Ovary (tissue), 9 donors: ENCODE results near the gene TMCO6. TPM values are rescaled to one million over a fixed set of nuclear protein-coding genes. Genes with fewer than 3 reads are reported as not detected.

Experiments
- DNase-seq, 5 donors: peaks; one replicate each; pipeline ENCODE4 v3.0.0-alpha.2; 2019 to 2020
- H3K27ac ChIP-seq, 2 donors: fragments of 200-600 bp; one replicate each; pipeline versions ENCODE4 v1.5.1 to v1.8.0; 2019 to 2022
- H3K27me3 ChIP-seq: fragments of 200-600 bp; one replicate; pipeline ENCODE4 v1.8.0; 2022
- H3K36me3 ChIP-seq: fragments of 200-600 bp; sonication (generic); one replicate; pipeline ENCODE4 v1.5.1; 2019
- H3K4me1 ChIP-seq: one replicate; pipeline ENCODE4 v1.8.1; 2013; ENCODE audit warnings: mild to moderate bottlenecking, moderate library complexity; ENCODE audit not compliant: insufficient read depth
- H3K4me3 ChIP-seq: fragments of 200-600 bp; sonication (generic); one replicate; pipeline ENCODE4 v1.5.1; 2017
- H3K9me3 ChIP-seq, 2 donors: fragments of 200-600 bp in 1 of 2; sonication (generic) in 1 of 2; one replicate each; pipeline versions ENCODE4 v1.5.1 to v1.8.1; 2013 to 2019; ENCODE audit warnings: mild to moderate bottlenecking in 1 of 2, moderate library complexity in 1 of 2
- CTCF ChIP-seq, 3 donors: fragments of 450-650 bp in 2 of 3; fragments of 200-600 bp in 1 of 3; IDR thresholded peaks; one replicate each; pipeline versions ENCODE4 v1.5.1 to v1.8.0; 2016 to 2022; ENCODE audit warnings: antibody characterized with exemption in 3 of 3, mild to moderate bottlenecking in 1 of 3
- EP300 ChIP-seq: sonication (generic); formaldehyde crosslinking; IDR thresholded peaks from one replicate; pipeline ENCODE4 v1.6.1; 2017; ENCODE audit warnings: antibody characterized with exemption
- POLR2A ChIP-seq: fragments of 450-650 bp; IDR thresholded peaks from one replicate; pipeline ENCODE4 v1.6.1; 2017; ENCODE audit warnings: antibody characterized with exemption, mild to moderate bottlenecking, moderate library complexity
- WGBS, 3 donors: extraction: QIAGEN DNeasy Blood & Tissue Kit in 1 of 3; methylation state at CpG; one replicate each; pipeline versions ENCODE4 v1.1.5 to v1.1.7; 2013 to 2017; 5-methylcytosine and 5-hydroxymethylcytosine counted together
- intact Hi-C, 4 donors: fragments of 100-400 bp; cut with DNase I; formaldehyde crosslinking; loops; one replicate each; pipeline versions ENCODE4 v1.11.0 to v1.15.1; 2022 to 2023
- microRNA-seq, 3 donors: library from miRNA; unstranded; fragments of <30 nt; microRNA quantifications; one replicate each; pipeline versions ENCODE4 to v1.2.0, GENCODE V29; 2019 to 2020
- polyA plus RNA-seq, 2 donors: library from polyadenylated mRNA; stranded (reverse); fragments of 200-250 nt in 1 of 2; fragments of 350-450 nt in 1 of 2; fragmentation: Illumina TruSeq in 1 of 2; extraction: RNeasy Lipid Tissue Mini Kit (QIAGEN cat#74804) in 1 of 2; gene quantifications; one replicate each; pipeline ENCODE4 v1.2.3, GENCODE V29; 2013 to 2014
- total RNA-seq, 7 donors: library from RNA; depleted of rRNA in 2 of 7; stranded (reverse); fragments of >200 nt in 2 of 7; fragmentation: NEBNext Ultra II Directional in 3 of 7; extraction: Animal tissue kit (Norgen Biotek cat#: 25700) in 3 of 7; gene quantifications; one replicate each; pipeline versions ENCODE4 v1.1.0 to v1.2.4, GENCODE V29; 2016 to 2023
- donor health status: DM: no; HTN: no; CAD: no; lungs with moderate emphysema.
- donor health status: DM: no; HTN: no; CAD: no.
- donor health status: Bipolar disorder and iron deficiency.
- donor health status: DM: yes; HTN: yes; CAD: no.
- donor health status: DM: no; HTN: no; CAD: no.
- donor health status: DM: yes; HTN: yes; CAD: no.

Gene TMCO6
- total and polyA plus RNA-seq, 9 donors: 8.0 to 62.8 (median 14.9) TPM

GRCh38 chr5:140694276-140694675 lies 55.0 kb downstream of the TMCO6 start:
- no peak for DNase-seq
- no peaks in the 10 kb centered on the region for H3K9me3 ChIP-seq
- H3K27ac ChIP-seq: no peak overlapping the region
- peaks cover 7% of the 10 kb centered on the region for H3K4me1 ChIP-seq
- H3K27me3 ChIP-seq: no peaks in the 10 kb centered on the region
- no peaks in the 10 kb centered on the region for H3K36me3 ChIP-seq
- H3K4me3 ChIP-seq: no peak overlapping the region
- 50 to 57% (median 52%) methylated on average over 5 of the region's 5 CpGs for WGBS, 3 donors
- intact Hi-C loops: no loop called here
- TF ChIP-seq EP300 (no peak), POLR2A (no peak), CTCF (IDR thresholded peaks at IDR 0.05) (no peak)

Small RNA genes lying within 50 kb of the gene (microRNA-seq; reads per million reads assigned to microRNA genes)
- gene MIR3655: 0.36 to 2.3 (median 1.1) reads per million in 3 donors

Other genes starting within 250 kb of the TMCO6 start
- gene ANKHD1, start 237.6 kb upstream of the TMCO6 start, total RNA-seq: 100 to 1,000 TPM in 5 of 7 donors, 10 to 100 TPM in 2; 72.0 to 141 (median 119) TPM
- gene ANKHD1, start 237.6 kb upstream of the TMCO6 start, polyA plus RNA-seq: 10 to 100 TPM; 48.3 to 85.5 TPM
- 10 to 100 TPM in 6 of 7 donors, 1 to 10 TPM in 1; 8.6 to 23.6 (median 17.8) TPM for gene EIF4EBP3, start 91.8 kb upstream of the TMCO6 start, total RNA-seq
- 10 to 100 TPM; 16.0 to 30.2 TPM for gene EIF4EBP3, start 91.8 kb upstream of the TMCO6 start, polyA plus RNA-seq
- 10 to 100 TPM; 11.7 to 34.4 (median 20.1) TPM for gene SRA1, start 82.0 kb upstream of the TMCO6 start, total RNA-seq
- gene SRA1, start 82.0 kb upstream of the TMCO6 start, polyA plus RNA-seq: 10 to 100 TPM; 16.9 to 33.2 TPM
- gene APBB3, start 74.9 kb upstream of the TMCO6 start, total RNA-seq: 10 to 100 TPM; 33.0 to 47.6 (median 39.5) TPM
- 10 to 100 TPM; 13.1 to 36.1 TPM for gene APBB3, start 74.9 kb upstream of the TMCO6 start, polyA plus RNA-seq
- gene SLC35A4, start 74.6 kb upstream of the TMCO6 start, total RNA-seq: 10 to 100 TPM; 22.3 to 65.7 (median 47.1) TPM
- gene SLC35A4, start 74.6 kb upstream of the TMCO6 start, polyA plus RNA-seq: 10 to 100 TPM; 27.1 to 80.2 TPM
- 10 to 100 TPM; 26.5 to 96.0 (median 48.6) TPM for gene CD14, start 6.3 kb upstream of the TMCO6 start, total RNA-seq
- gene CD14, start 6.3 kb upstream of the TMCO6 start, polyA plus RNA-seq: 10 to 100 TPM in 1 of 2 donors, 1 to 10 TPM in 1; 8.7 to 37.7 TPM
- 100 to 1,000 TPM in 1 of 7 donors, 10 to 100 TPM in 6; 44.6 to 107 (median 46.9) TPM for gene NDUFA2, start 8.2 kb downstream of the TMCO6 start, total RNA-seq
- gene NDUFA2, start 8.2 kb downstream of the TMCO6 start, polyA plus RNA-seq: 100 to 1,000 TPM in 1 of 2 donors, 10 to 100 TPM in 1; 42.6 to 123 TPM
- gene IK, start 8.4 kb downstream of the TMCO6 start, total RNA-seq: 100 to 1,000 TPM in 1 of 7 donors, 10 to 100 TPM in 6; 70.9 to 112 (median 78.0) TPM
- gene IK, start 8.4 kb downstream of the TMCO6 start, polyA plus RNA-seq: 100 to 1,000 TPM in 1 of 2 donors, 10 to 100 TPM in 1; 99.8 to 184 TPM
- 10 to 100 TPM in 6 of 7 donors, 1 to 10 TPM in 1; 9.1 to 16.6 (median 13.7) TPM for gene WDR55, start 25.5 kb downstream of the TMCO6 start, total RNA-seq
- 10 to 100 TPM in 1 of 2 donors, 1 to 10 TPM in 1; 9.9 to 12.3 TPM for gene WDR55, start 25.5 kb downstream of the TMCO6 start, polyA plus RNA-seq
- 1 to 10 TPM in 2 of 7 donors, under 1 TPM in 5; 0.30 to 1.2 (median 0.69) TPM for gene DND1, start 34.1 kb downstream of the TMCO6 start, total RNA-seq
- under 1 TPM in 1 of 2 donors, not detected in 1; 0.98 TPM for gene DND1, start 34.1 kb downstream of the TMCO6 start, polyA plus RNA-seq
- 10 to 100 TPM; 26.8 to 48.2 (median 41.7) TPM for gene HARS1, start 51.9 kb downstream of the TMCO6 start, total RNA-seq
- 10 to 100 TPM; 38.9 to 68.6 TPM for gene HARS1, start 51.9 kb downstream of the TMCO6 start, polyA plus RNA-seq
- 10 to 100 TPM; 15.2 to 25.2 (median 21.6) TPM for gene HARS2, start 52.0 kb downstream of the TMCO6 start, total RNA-seq
- gene HARS2, start 52.0 kb downstream of the TMCO6 start, polyA plus RNA-seq: 10 to 100 TPM; 20.9 to 27.5 TPM
- 10 to 100 TPM; 22.9 to 46.1 (median 40.2) TPM for gene ZMAT2, start 61.0 kb downstream of the TMCO6 start, total RNA-seq
- 100 to 1,000 TPM in 1 of 2 donors, 10 to 100 TPM in 1; 59.3 to 126 TPM for gene ZMAT2, start 61.0 kb downstream of the TMCO6 start, polyA plus RNA-seq
- gene PCDHA1, start 146.7 kb downstream of the TMCO6 start, total RNA-seq: under 1 TPM in 1 of 7 donors, not detected in 6; 0.05 TPM
- gene PCDHA1, start 146.7 kb downstream of the TMCO6 start, polyA plus RNA-seq: not detected
- 1 to 10 TPM in 2 of 7 donors, under 1 TPM in 5; 0.34 to 1.6 (median 0.57) TPM for gene PCDHA2, start 155.4 kb downstream of the TMCO6 start, total RNA-seq
- gene PCDHA2, start 155.4 kb downstream of the TMCO6 start, polyA plus RNA-seq: under 1 TPM; 0.17 to 0.34 TPM
- 1 to 10 TPM in 6 of 7 donors, under 1 TPM in 1; 0.65 to 2.7 (median 1.4) TPM for gene PCDHA3, start 161.6 kb downstream of the TMCO6 start, total RNA-seq
- gene PCDHA3, start 161.6 kb downstream of the TMCO6 start, polyA plus RNA-seq: 1 to 10 TPM in 1 of 2 donors, under 1 TPM in 1; 0.45 to 1.1 TPM
- gene PCDHA4, start 167.6 kb downstream of the TMCO6 start, total RNA-seq: 1 to 10 TPM in 3 of 7 donors, under 1 TPM in 4; 0.76 to 2.7 (median 1.00) TPM
- under 1 TPM; 0.18 to 0.42 TPM for gene PCDHA4, start 167.6 kb downstream of the TMCO6 start, polyA plus RNA-seq
- gene PCDHA5, start 182.2 kb downstream of the TMCO6 start, total RNA-seq: 1 to 10 TPM in 1 of 7 donors, under 1 TPM in 6; 0.11 to 1.4 (median 0.54) TPM
- gene PCDHA5, start 182.2 kb downstream of the TMCO6 start, polyA plus RNA-seq: under 1 TPM; 0.07 to 0.08 TPM
- 1 to 10 TPM in 3 of 7 donors, under 1 TPM in 4; 0.32 to 1.7 (median 0.97) TPM for gene PCDHA6, start 188.5 kb downstream of the TMCO6 start, total RNA-seq
- gene PCDHA6, start 188.5 kb downstream of the TMCO6 start, polyA plus RNA-seq: under 1 TPM; 0.18 to 0.33 TPM
- gene PCDHA7, start 194.8 kb downstream of the TMCO6 start, total RNA-seq: 1 to 10 TPM in 1 of 7 donors, under 1 TPM in 6; 0.35 to 1.4 (median 0.65) TPM
- gene PCDHA7, start 194.8 kb downstream of the TMCO6 start, polyA plus RNA-seq: under 1 TPM; 0.25 to 0.35 TPM
- gene PCDHA8, start 201.7 kb downstream of the TMCO6 start, total RNA-seq: under 1 TPM; 0.23 to 0.72 (median 0.43) TPM
- under 1 TPM in 1 of 2 donors, not detected in 1; 0.02 TPM for gene PCDHA8, start 201.7 kb downstream of the TMCO6 start, polyA plus RNA-seq
- under 1 TPM; 0.34 to 0.60 (median 0.50) TPM for gene PCDHA9, start 208.9 kb downstream of the TMCO6 start, total RNA-seq
- gene PCDHA9, start 208.9 kb downstream of the TMCO6 start, polyA plus RNA-seq: under 1 TPM in 1 of 2 donors, not detected in 1; 0.05 TPM
- gene PCDHA10, start 216.4 kb downstream of the TMCO6 start, total RNA-seq: 1 to 10 TPM; 1.0 to 4.0 (median 1.5) TPM
- 1 to 10 TPM in 1 of 2 donors, under 1 TPM in 1; 0.06 to 1.9 TPM for gene PCDHA10, start 216.4 kb downstream of the TMCO6 start, polyA plus RNA-seq
- under 1 TPM; 0.23 to 0.79 (median 0.53) TPM for gene PCDHA11, start 229.5 kb downstream of the TMCO6 start, total RNA-seq
- under 1 TPM; 0.04 to 0.08 TPM for gene PCDHA11, start 229.5 kb downstream of the TMCO6 start, polyA plus RNA-seq
- 1 to 10 TPM in 2 of 7 donors, under 1 TPM in 5; 0.27 to 1.3 (median 0.56) TPM for gene PCDHA12, start 235.9 kb downstream of the TMCO6 start, total RNA-seq
- gene PCDHA12, start 235.9 kb downstream of the TMCO6 start, polyA plus RNA-seq: under 1 TPM; 0.04 to 0.20 TPM
- gene PCDHA13, start 242.7 kb downstream of the TMCO6 start, total RNA-seq: under 1 TPM in 6 of 7 donors, not detected in 1; 0.32 to 0.92 (median 0.47) TPM
- gene PCDHA13, start 242.7 kb downstream of the TMCO6 start, polyA plus RNA-seq: under 1 TPM; 0.01 to 0.17 TPM